Measurements from ENCODE around the gene OGDH.
"Not testable (repeated sequence)": the region's sequence is repeated elsewhere in the genome, so short reads cannot be mapped to it uniquely, and the experiment has no call there.

OGDH gene

GRCh38 chr7:44580945-44581878 lies 25.2 kb upstream of the OGDH start:
- no peak for DNase-seq

GRCh38 chr7:44581879-44582603 lies 24.4 kb upstream of the OGDH start, which contains the start of gene TMED4:
Gene TMED4, minus strand, starts transcription at chr7:44582231. Its CDS starts 25 bp downstream, at chr7:44582206.
- peak; percentile 100 for DNase-seq

GRCh38 chr7:44583146-44583865 lies 23.1 kb upstream of the OGDH start:
- no peak for DNase-seq

- DNase-seq = peak; percentile 59
Observed at GRCh38 chr7:44587843-44588711, 18.4 kb upstream of the OGDH start.

GRCh38 chr7:44590910-44591309 lies 15.5 kb upstream of the OGDH start:
- no peak for DNase-seq

GRCh38 chr7:44595934-44596635 lies 10.3 kb upstream of the OGDH start:
- DNase-seq = no peak

GRCh38 chr7:44597181-44597580 lies 9.2 kb upstream of the OGDH start:
- not testable (repeated sequence) for DNase-seq

GRCh38 chr7:44599222-44599621 lies 7.2 kb upstream of the OGDH start:
- no peak for DNase-seq

GRCh38 chr7:44602576-44602910 lies 3.9 kb upstream of the OGDH start:
- no peak for DNase-seq

GRCh38 chr7:44603193-44603592 lies 3.2 kb upstream of the OGDH start:
- DNase-seq = no peak

GRCh38 chr7:44604941-44605340 lies 1.5 kb upstream of the OGDH start:
- no peak for DNase-seq

- DNase-seq = no peak
Observed at GRCh38 chr7:44607141-44608068, 978 bp downstream of the OGDH start.

GRCh38 chr7:44608916-44609648 lies 2.7 kb downstream of the OGDH start:
- no peak for DNase-seq

GRCh38 chr7:44609829-44610228 lies 3.4 kb downstream of the OGDH start:
- no peak for DNase-seq

GRCh38 chr7:44615149-44615611 lies 8.8 kb downstream of the OGDH start:
- peak; percentile 51 for DNase-seq

- DNase-seq = no peak
Observed at GRCh38 chr7:44615793-44616192, 9.4 kb downstream of the OGDH start.

- no peak for DNase-seq
Observed at GRCh38 chr7:44616545-44616944, 10.1 kb downstream of the OGDH start.

- no peak for DNase-seq
Observed at GRCh38 chr7:44617225-44617890, 10.9 kb downstream of the OGDH start.

GRCh38 chr7:44618045-44618444 lies 11.6 kb downstream of the OGDH start:
- DNase-seq = no peak

Data from femur (tissue), 1 donor.